HG02588 (cell line): ENCODE data around the gene FAM114A1.
"Not testable (repeated sequence)": the region's sequence is repeated elsewhere in the genome, so short reads cannot be mapped to it uniquely, and the experiment has no call there.

Experiments used
- ATAC-seq: cut with Tn5 transposase; IDR thresholded peaks from one replicate; pipeline ENCODE4 v1.9.1; 2021; ENCODE audit warnings: mild to moderate bottlenecking, moderate library complexity; ENCODE audit not compliant: unreplicated experiment

Gene FAM114A1

GRCh38 chr4:38928974-38929373 lies 61.4 kb downstream of the FAM114A1 start:
- ATAC-seq, result no peak

GRCh38 chr4:38930204-38930603 lies 62.6 kb downstream of the FAM114A1 start:
- no peak for ATAC-seq

- no peak for ATAC-seq
Measured at GRCh38 chr4:38930707-38931106, 63.1 kb downstream of the FAM114A1 start.

- ATAC-seq, result no peak
Measured at GRCh38 chr4:38931125-38931524, 63.5 kb downstream of the FAM114A1 start.

- ATAC-seq, result no peak
Measured at GRCh38 chr4:38935391-38936073, 67.9 kb downstream of the FAM114A1 start.

- peak; percentile 69 for ATAC-seq
Measured at GRCh38 chr4:38939165-38939564, 71.6 kb downstream of the FAM114A1 start.

- no peak for ATAC-seq
Measured at GRCh38 chr4:38940476-38940875, 72.9 kb downstream of the FAM114A1 start.

- ATAC-seq, result not testable (repeated sequence)
Measured at GRCh38 chr4:38941906-38942305, 74.3 kb downstream of the FAM114A1 start.

- ATAC-seq, result no peak
Measured at GRCh38 chr4:38943343-38943742, 75.7 kb downstream of the FAM114A1 start.

- no peak for ATAC-seq
Measured at GRCh38 chr4:38944440-38944839, 76.8 kb downstream of the FAM114A1 start.

GRCh38 chr4:38946919-38947318 lies 79.3 kb downstream of the FAM114A1 start:
- no peak for ATAC-seq

GRCh38 chr4:38948551-38948950 lies 80.9 kb downstream of the FAM114A1 start:
- no peak for ATAC-seq

GRCh38 chr4:38949411-38950051 lies 81.9 kb downstream of the FAM114A1 start:
- ATAC-seq, result no peak

- no peak for ATAC-seq
Measured at GRCh38 chr4:38950159-38950558, 82.6 kb downstream of the FAM114A1 start.

GRCh38 chr4:38950734-38951133 lies 83.1 kb downstream of the FAM114A1 start:
- ATAC-seq, result no peak

- no peak for ATAC-seq
Measured at GRCh38 chr4:38951598-38951997, 84.0 kb downstream of the FAM114A1 start.

GRCh38 chr4:38952017-38952416 lies 84.4 kb downstream of the FAM114A1 start:
- ATAC-seq, result no peak

- no peak for ATAC-seq
Measured at GRCh38 chr4:38954727-38955126, 87.1 kb downstream of the FAM114A1 start.

GRCh38 chr4:38955957-38956356 lies 88.4 kb downstream of the FAM114A1 start:
- no peak for ATAC-seq

- ATAC-seq, result no peak
Measured at GRCh38 chr4:38957261-38957815, 89.7 kb downstream of the FAM114A1 start.

- no peak for ATAC-seq
Measured at GRCh38 chr4:38957893-38958292, 90.3 kb downstream of the FAM114A1 start.

- ATAC-seq, result no peak
Measured at GRCh38 chr4:38958453-38959190, 91.0 kb downstream of the FAM114A1 start.
